Measurements from ENCODE around the gene ZNF292.
"Not testable (repeated sequence)": the region's sequence is repeated elsewhere in the genome, so short reads cannot be mapped to it uniquely, and the experiment has no call there.

The ZNF292 gene

DNA sequence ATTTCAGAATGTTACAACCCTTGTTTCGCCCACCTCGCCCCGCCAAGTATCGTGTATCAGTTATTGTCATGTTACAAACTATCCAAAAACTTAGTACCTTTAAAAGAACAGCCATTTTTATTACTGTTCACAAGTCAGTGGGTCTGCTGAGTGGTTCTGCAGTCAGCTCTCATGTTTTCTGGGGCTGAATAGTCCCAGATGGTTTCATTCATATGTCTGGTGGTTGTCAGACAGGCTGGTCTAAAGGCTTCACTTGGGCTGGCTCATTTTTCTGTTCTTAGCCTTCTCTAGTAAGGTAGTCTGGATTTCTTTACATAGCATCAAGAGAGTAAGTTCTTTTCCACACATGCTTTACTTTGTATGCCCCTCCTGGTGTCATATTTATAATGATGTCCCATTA, 8.6 kb downstream of the ZNF292 start:
- no peak for DNase-seq (ENCODE audit: low spot score)

DNA sequence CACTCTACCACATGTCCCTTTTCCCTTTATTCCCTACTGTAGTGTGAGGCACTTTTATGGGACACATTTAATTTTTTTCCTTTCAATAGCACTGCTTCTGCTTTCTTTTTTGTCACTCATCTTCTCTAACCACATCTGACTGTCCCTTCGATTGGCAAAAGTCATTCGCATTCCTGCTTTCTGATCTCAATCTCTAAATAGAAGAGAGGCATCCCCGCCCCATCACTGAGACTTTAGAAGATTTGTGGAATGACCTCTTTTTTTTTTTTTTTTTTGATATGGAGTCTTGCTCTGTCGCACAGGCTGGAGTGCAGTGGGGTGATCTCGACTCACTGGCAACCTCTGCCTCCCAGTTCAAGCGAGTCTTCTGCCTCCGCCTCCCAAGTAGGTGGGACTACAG, 9.1 kb downstream of the ZNF292 start:
- no peak for DNase-seq (ENCODE audit: low spot score)

DNA sequence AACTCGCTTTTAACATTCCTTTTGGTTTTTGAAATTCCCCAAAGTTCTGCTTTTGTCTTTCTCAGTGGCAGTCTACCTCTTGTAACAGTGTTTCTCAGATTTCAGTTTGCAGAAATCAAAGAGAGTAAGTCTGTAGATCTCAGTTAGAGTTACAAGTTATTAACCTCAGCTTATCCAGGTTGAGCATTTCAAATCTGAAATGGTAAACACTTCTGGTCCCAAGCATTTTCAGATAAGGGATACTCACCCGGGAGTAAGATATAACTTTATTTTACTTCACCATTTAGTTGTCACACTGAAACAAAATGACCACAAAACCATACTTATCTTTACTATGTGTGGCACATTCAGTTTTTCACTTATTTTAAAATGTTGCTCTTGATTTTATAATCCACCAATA, 9.8 kb downstream of the ZNF292 start:
- no peak for DNase-seq (ENCODE audit: low spot score)

DNA sequence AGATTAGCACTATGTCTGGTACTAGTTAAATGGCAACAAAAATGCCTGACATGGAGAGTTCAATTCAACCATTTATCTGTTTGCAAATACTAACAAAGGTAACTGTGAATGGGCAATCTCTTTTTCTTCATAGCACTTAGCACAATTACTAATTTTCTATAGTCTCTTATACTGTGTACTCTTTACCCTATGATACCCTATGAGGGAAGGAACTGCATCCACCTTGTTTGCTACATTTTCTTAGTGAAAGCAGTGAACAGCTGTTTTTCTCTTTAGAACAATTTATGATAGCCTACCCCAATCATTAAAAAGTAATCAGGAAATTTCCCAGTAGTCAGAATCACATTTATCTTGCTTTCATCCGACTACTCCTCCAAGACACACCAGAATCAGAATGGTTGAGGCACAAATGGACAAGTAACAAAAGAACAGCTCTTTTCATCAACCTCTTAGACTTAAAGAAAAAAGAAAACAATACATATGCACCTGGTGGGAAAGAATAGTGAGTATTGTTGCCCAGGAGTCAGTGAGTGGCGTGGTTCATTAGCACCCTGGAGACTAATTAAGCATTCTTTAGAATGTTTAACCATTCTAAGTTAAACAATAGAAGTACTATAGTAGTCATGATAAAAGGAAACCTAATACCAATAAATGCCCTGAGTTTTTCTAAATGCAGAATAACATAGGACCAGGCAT, 16.7 kb downstream of the ZNF292 start:
- DNase-seq (ENCODE audit: low spot score): no peak

DNA sequence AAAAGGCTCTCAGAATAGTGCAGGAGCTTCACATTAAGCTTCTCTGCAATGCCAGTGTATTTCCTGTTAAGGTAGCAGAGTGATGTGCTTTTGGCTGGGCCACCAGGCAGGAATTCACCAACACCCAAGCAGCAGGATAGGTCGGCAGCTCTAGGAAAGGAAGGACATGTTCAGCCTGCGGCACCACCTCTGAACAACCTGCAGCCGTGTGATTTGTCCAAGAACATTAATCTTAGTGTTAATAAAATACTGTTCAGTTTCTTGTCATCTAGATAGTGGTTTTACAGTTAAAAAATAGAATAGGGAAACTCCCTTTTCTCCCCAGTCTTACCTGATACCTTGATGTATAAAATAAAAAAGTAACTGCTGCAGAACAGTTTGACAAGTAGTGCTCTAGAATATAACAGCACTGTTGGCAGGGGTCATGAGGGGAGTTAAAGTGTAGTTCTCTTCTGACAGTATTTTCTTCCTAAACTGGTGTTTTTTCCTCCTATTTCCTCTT, 18.8 kb downstream of the ZNF292 start:
- DNase-seq (ENCODE audit: low spot score): no peak

DNA sequence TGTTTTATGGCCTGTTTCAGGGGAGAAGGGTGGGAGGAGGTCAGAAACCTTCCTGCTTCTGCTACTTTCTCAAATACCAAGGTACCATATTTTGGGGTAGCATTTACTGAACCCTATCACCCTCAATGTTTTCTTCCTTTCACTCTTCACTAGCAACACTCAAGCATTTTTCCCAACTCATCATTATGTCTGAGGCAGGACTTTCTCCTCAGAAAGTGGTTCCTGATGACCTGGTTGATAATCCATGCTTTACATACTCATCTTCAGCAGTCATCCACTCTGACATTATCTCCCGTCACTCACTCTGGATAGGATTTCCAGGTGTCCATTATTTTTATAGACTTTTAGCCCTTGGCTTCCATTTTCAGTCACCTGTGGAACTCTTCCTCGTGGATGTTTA, 21.1 kb downstream of the ZNF292 start:
- DNase-seq (ENCODE audit: low spot score): no peak

DNA sequence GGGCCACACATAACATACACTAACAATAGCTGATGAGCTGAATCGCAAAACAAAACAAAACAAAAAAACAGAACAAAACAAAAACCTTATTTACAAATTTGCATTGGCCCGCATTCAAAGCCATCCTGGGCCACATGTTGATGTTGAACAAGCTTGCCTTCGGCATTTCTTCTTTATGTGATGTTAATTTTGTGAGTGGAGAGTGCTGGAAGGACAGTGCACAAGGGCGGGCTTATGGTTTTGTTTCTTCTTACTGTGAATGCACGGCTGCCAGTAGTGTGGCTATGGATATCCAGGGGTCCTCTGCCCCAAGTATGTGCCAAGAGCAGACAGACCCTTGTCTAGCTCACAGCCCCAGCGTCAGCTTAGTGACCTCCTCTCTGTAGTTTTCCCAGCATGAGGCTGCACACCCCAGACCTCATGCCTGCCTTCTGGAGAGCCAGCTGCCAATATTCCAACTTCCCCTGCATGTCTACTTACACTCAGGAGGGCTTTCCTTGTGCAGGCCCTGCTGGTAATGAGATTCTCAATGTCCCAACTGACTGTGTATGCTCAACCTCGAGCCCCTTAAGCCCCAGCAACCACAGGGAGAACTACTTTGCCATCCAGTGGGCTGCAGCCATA, 24.9 kb downstream of the ZNF292 start:
- no peak for DNase-seq (ENCODE audit: low spot score)

DNA sequence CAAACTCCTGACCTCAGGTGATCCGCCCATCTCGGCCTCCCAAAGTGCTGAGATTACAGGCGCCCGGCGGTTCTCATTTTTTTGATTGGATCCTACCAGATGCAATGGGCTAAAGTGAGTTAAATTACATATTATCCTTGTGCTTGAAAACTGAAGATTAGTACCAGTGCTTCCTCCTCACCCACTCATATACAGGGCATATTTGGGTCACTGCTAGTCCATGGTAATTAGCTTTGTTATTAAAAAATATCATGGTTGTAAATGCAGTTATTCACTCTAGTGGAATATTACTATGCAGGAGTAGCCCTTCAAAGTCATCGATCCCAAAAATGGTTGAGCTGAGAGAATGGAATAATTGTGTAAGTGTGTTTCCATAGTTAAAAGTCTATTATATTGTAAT, 26.5 kb downstream of the ZNF292 start:
- DNase-seq (ENCODE audit: low spot score): no peak

DNA sequence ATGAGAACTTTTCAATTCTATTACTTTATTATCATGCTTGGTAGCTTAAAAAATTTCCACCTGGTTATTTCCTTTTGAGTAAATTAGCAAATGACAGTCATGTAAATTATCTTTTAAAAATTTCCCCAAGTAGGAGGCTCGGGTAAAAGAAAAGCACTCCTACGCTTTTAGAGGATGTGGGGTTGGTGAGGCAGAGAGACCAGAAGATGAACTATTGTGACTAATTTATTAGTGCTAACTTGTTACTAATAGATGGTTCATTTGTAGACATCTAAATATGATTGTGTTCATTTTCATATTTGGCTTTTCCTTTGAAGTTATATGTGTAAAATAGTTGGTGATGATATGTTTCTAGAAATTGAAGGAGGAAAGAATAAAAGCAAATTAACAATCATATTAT, 27.0 kb downstream of the ZNF292 start:
- no peak for DNase-seq (ENCODE audit: low spot score)

DNA sequence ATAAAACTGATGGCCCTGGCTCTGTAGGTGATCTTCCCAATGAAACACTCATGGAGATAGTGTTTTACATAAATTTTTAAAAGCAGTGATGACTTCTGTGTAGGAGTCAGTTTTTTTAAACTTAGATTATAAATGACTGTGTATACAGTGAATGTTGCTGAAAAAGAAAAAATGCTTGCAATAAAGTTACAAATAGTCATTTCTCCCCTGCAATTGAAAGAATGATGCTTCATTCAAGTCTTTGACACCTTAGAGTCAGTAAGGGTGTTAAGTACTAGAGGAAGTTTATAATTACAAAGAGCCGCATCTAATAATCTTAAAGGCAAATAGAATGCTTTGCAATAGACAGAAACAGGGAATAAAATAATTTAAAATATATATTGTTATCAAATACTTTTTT, 27.6 kb downstream of the ZNF292 start:
- DNase-seq (ENCODE audit: low spot score): no peak

DNA sequence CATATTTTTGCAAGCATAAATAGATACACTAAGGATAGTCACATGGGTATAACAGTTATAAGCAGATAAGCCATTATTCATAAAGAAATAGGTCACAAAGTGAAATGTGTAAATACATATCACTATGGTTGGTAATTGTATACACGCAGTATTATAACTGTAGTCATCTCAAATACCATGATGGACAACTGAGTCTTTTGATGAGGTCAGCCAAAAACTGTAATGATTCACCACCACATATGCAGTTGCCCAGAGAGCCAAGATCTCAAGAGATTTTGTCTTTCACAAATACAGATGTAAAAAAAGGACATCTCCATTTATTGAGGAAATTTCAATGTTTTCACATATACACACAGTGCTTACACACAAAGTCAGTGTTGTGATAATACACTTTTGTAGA, 28.3 kb downstream of the ZNF292 start:
- DNase-seq (ENCODE audit: low spot score): no peak

DNA sequence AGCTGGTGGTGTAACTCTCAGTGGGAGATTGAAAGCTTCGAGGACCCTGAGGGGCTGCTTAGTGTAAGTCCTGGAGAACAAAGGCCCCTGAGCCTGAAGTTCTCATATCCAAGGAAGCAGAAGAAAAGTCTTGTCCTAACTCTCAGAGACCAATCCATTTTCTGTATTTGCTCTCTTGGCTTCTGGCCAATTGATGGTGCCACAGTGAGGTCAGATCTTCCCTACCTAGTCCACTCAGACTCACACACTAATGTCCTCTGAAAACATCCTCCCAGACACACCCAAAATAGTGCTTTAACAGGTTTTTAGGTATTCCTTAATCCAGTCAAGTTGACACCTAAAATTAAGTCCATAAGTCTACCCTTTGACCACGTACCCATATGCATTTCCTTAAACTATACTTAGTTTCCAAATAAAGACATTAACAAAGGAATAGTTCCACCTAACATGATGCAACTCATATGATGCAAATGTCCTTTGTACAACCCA, 29.4 kb downstream of the ZNF292 start:
- DNase-seq (ENCODE audit: low spot score): peak; percentile 19

DNA sequence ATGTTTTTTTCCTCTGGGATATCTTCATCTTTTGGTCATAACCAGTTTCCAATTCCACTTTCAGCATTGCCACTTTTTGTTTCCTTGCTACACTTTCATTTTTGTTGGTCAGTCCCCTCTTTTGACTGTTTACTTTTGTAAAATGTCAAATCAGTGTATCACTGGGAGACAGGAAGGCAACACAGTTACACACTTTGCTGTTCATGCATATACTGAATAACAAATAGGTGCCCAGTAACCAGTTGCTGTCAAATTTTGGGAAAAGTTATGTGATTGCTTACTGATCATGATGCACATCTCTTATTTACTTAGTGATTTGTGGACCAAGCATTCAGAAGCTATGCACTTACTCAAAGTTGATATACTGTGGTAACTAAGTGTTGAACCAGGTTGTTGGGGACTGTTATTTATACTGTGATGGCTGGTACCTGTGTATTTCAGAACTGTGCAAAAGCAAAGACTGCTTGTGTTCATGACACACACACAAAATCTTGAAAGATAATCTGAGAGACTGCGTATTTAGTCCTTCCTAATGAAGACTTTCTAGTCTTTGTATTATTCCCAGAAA, 41.0 kb downstream of the ZNF292 start:
- no peak for DNase-seq (ENCODE audit: low spot score)

DNA sequence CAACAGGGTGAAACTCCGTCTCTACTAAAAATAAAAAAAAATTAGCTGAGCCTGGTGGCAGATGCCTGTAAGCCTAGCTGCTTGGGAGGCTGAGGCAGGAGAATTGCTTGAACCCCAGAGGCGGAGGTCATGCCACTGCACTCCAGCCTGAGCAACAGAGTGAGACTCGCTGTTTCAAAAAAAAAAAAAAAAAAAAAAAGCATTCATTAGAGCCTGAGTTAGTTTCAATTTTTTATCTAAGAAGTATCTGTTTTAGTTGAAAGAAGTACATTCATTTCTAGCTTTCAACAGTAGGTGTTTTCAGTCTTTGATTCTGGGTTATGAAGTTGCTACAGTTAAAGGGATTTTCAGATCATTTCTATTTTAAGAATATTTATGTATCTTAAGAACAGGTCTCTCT, 42.2 kb downstream of the ZNF292 start:
- DNase-seq (ENCODE audit: low spot score): no peak

DNA sequence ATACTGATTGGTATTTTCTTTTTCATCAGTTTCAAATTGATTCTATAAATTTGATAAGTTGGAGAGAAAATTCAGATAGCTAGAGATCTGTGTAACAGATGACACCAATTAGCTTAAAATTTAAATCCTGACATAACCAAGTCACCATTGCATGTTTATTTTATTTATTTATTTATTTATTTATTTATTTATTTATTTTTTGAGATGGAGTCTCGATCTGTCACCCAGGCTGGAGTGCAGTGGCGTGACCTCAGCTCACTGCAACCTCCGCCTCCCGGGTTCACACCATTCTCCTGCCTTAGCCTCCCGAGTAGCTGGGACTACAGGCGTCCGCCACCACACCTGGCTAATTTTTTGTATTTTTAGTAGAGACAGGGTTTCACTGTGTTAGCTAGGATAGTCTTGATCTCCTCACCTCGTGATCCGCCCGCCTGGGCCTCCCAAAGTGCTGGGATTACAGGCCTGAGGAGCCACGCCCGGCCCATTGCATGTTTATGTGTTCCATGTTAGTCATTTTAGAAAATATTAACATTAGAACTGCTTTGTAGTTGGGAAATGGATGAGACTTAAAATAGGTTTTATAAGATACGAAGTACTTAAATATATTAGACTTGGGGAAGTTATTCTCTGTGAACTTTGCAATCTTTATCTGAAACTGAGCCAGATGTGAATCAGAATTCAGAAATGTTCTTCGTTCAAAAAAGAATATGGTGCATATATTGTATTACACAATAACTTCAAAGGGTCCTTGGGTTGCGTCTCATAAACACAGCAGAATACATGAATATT, 42.9 kb downstream of the ZNF292 start:
- not testable (repeated sequence) for DNase-seq (ENCODE audit: low spot score)

DNA sequence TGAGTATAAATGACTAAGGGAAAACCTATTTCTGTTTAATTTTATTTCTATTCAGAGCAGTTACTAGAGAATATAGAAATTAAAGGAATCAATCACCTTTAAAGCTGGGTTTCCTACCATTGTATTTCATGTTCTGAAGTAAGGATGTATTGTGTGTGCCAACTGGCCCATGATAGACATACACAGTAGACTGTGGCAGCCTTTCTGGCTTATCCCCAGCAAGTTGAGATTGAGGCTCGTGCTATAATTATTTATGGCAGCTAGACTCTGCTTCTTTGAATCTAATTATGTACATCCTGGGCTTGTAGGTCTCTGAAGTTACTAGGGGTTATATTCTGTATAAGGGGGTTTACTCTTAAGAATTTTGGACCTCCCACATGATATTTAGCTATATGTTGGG, 44.4 kb downstream of the ZNF292 start:
- no peak for DNase-seq (ENCODE audit: low spot score)

DNA sequence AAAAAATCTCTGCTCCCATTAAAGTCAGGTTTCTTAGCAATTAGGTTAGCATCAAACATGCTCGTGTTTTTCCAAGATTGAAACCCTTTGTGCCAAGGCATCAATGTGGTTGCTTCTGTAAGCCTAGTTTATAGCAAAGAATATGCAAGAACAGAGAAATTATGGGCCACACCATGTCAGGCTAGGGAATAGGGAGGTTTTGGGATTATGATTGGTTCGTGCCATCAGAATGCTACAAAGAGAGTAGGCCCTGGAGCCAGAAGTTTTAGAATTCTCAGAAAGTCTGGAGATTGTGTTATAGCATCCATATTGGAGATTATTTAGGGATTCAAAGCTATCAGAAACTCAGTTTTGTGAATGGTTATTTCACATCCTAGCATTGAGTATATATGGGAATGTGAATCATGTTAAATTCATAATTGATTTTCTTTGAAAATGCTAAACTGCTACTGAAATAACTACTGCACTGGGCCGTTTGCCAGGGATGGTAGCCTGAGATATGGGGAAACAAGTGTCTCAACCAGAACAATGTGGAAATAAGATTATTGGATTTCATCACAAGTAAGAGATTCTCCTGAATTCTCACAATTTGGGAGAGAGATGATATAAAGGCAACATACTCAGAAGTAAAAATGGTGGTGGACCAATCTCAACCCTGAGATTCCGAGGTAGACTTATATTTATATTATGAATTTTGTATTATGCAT, 45.3 kb downstream of the ZNF292 start:
- DNase-seq (ENCODE audit: low spot score): no peak

DNA sequence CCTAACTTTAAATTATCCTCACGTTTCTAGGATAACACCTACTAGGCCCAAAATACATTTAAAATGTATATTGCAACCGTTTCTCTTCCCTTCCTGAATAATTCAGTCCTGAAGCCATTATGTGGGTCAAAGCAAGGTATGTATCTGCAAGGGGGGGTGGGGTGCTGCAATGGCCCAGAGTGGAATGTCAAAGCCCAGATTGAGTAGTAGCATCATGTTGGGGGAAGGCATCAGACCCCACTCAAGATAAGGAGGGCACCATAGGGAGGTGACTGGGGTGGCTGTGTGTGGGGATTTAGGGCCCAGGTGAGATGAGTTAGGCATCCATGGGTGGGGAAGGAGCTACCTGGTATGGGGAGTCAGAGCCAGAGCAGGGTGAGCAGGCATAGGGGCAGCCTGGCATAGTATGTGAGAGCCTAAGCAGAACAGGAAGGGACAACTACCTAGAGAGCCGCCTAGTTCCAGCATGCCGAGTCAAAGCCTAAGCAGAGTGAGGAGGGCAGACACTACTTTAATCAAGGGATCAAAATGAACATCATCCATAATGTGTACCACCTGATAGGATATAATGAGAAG, 48.2 kb downstream of the ZNF292 start:
- no peak for DNase-seq (ENCODE audit: low spot score)

DNA sequence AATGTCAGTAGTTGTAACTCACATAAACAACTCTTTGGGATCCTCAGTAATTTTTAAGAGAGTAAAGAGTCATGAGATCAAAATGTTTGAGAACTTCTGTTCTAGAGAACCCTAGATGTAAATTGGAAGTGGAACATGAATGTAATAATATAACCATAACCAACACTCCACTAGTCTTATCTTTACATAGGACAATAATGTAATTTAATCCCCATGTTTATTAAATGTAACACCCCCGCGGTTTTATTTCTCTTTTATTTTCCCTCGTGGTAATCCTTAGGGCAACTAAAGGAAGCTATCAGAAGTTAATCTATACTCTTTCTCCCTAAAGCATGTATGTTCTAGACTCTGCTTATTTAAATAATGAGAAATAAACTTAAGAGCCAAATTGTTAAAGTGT, 54.4 kb downstream of the ZNF292 start:
- DNase-seq (ENCODE audit: low spot score): no peak

DNA sequence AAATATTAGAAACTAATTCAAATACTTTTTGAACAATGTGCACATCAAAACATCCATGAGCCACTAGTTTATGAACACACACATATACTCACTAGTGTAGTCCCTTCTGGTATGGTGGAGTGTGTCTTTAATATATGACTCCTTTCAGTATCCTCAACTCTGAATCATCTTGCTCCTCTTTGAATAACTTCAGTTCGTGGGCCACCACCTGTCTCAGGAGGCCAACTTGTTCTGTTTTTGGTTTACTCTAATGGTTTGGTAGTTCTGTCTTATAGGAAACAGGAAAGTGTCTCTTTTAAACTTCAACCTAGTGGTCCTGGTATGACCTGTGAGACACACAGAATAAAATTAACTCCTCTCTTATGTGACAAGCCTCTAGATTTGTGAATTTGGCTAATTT, 55.6 kb downstream of the ZNF292 start:
- no peak for DNase-seq (ENCODE audit: low spot score)

DNA sequence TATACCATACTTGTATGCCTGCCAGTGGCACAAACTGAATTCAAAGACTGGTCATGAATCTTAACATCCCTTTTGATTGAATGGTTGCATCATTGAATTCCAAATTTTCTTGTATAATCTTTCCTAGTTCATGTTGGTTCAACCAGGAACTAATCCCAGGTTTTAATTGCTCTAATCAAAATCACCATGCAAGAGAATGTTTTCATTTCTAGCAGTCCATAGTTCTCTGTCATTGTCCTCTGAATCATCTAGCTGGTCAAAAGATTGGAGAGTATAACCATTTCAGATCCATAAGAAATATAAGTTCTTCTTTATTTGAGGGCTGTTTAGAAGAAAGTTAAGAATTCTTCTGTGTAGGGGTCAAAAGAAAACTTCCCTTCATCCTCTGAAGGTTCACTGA, 57.2 kb downstream of the ZNF292 start:
- DNase-seq (ENCODE audit: low spot score): peak; percentile 12

DNA sequence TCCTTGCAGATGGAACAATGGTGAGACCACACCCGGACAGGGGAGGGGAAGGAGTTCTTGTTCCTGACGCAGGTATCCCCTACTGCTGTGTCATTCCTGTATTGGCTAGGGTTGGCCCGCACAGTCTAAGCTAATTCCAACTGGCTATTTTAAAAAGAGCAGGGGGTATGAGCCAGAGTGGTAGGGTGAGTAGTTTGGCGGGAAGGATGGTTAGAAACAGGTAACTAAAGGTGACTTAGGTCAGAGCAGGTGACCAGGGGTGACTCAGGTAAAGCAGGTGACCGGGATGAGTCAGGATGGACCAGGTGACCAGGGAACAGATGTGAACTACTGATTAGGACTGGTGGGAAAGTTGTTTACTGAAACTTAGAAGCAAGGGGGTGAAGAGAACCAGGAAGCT, 58.0 kb downstream of the ZNF292 start:
- DNase-seq (ENCODE audit: low spot score): peak; percentile 55

All from hematopoietic multipotent progenitor cell treated with erythropoietin and hydrocortisone succinate and interleukin-3 and kit ligand, for 17 days (in vitro differentiated cells).